Gastroesophageal sphincter (tissue), 3 donors: Measurements from ENCODE around the gene CD9.

Experiments
- POLR2AphosphoS5 ChIP-seq: sonication (generic); formaldehyde crosslinking; IDR thresholded peaks from one replicate; pipeline ENCODE4 v1.6.1; 2017; ENCODE audit warnings: antibody characterized with exemption
- TF ChIP-seq, protein P1 (sequence below), 4 experiments: fragments of 200-600 bp in 2 of 4; fragments of 450-650 bp in 2 of 4; sonication (generic) in 1 of 4; IDR thresholded peaks; one replicate each; pipeline ENCODE4 v1.5.1; 2017 to 2019; ENCODE audit warnings: antibody characterized with exemption in 4 of 4, mild to moderate bottlenecking in 2 of 4, moderate library complexity in 2 of 4

DNA sequence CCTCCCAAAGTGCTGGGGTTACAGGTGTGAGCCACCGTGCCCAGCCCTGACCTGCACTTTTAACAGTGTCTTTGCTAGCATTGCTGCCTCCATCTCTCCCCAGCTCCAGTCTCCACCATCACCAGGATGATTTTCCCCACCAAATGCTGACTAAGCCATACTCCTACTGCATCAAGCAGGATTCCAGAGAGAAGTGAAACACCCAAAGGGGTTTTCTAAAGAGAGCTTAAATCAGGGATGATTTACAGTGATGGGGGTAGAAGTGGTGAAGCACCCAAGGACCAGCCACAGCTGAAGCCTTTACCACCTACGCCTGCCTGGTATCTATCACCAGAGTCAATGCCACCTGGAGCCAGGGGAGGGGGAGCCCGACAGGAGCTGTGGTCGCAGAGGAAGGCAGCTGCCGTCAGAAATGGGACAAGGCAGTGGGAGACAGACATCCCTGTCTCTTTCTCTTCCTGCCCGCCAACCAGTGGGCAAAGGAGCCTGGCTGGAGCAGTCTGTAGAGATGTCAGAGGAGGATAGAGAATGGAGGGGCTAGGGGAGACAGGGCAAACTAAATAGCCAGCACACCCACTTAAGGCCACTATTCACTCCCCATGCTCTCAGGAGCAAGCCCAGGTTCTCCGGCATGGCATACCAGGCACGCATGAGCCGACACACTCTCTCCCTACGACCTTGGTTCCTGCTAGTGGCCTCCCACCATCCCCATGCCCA is 22.4 kb upstream of the CD9 start:
- TF ChIP-seq, protein P1, sequence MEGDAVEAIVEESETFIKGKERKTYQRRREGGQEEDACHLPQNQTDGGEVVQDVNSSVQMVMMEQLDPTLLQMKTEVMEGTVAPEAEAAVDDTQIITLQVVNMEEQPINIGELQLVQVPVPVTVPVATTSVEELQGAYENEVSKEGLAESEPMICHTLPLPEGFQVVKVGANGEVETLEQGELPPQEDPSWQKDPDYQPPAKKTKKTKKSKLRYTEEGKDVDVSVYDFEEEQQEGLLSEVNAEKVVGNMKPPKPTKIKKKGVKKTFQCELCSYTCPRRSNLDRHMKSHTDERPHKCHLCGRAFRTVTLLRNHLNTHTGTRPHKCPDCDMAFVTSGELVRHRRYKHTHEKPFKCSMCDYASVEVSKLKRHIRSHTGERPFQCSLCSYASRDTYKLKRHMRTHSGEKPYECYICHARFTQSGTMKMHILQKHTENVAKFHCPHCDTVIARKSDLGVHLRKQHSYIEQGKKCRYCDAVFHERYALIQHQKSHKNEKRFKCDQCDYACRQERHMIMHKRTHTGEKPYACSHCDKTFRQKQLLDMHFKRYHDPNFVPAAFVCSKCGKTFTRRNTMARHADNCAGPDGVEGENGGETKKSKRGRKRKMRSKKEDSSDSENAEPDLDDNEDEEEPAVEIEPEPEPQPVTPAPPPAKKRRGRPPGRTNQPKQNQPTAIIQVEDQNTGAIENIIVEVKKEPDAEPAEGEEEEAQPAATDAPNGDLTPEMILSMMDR (IDR thresholded peaks at IDR 0.05): no peak
- TF ChIP-seq POLR2AphosphoS5: no peak
